RWPE1 (cell line): ENCODE results near the gene CAMK2B.

ENCODE experiments used
- CTCF ChIA-PET: fragments of 350-600 bp; sonication (Branson Sonifier 250); formaldehyde crosslinking; extraction: SDS; loops from one replicate; lab custom pipeline; 2021; lab: Yijun Ruan, JAX
- POLR2A ChIA-PET: fragments of 400-600 bp; formaldehyde crosslinking; extraction: SDS; loops from one replicate; lab custom pipeline; 2020; ENCODE audit warnings: antibody characterized with exemption; ENCODE audit not compliant: low non-redundant PET; lab: Yijun Ruan, JAX
- DNase-seq: peaks from one replicate; pipeline ENCODE4 v3.0.0; 2012; ENCODE audit warnings: low spot score
- H3K27ac ChIP-seq: fragments of 450-650 bp; 2 replicates; pipeline ENCODE4 v1.5.1; 2017
- CTCF ChIP-seq: fragments of 450-650 bp; conservative IDR thresholded peaks from 2 replicates; pipeline ENCODE4 v1.5.1; 2017; ENCODE audit warnings: low read depth, mild to moderate bottlenecking

The CAMK2B gene

DNA sequence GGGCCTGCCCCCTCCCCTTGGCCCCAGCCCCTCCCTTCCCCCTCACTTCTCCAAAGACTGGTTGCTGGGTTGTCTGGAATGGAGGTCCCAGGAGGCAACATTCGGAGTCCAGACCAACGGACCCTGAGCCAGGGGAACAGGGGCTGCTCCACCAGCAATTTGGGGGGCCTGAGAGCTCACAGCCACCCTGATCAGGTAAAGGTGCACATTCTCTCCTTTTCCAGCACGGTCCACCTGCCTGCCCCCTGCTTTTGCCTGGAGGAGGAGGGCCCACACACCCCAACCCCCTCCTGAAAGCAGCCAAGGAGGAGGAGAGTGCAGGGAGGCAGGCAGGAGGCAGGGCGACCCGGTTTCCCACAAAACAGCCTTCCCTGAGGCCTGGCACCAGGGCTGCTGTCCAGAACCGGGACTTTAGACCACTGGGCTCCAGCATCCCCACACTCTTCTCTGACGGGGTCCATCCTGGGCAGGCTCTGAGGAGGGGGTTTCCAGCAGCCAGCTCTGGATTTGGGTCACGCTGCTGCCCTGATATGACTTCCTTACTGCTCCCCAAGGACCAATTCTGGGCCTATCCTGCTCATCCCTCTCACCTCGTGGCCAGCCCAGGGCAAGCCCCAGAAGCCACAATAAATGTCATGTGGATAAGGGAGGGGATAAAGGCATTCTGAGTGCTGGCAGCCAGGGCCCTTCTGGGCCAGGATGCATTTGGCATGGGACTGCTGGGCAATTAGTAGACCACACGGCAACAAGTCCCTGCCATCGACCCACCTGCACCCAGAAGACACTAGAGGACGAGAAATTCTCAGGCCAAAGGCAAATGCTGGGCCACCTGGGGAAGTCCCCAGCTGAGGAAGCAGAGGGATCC, 1.1 kb upstream of the CAMK2B start:
- H3K27ac ChIP-seq = no peak overlapping the region
- ChIA-PET POLR2A (interaction anchor here (0.7 kb wide), 1 partner anchor 143 kb away, joined by 4 read pairs; no protein-coding TSS in a partner anchor), CTCF (no interaction called here)
- TF ChIP-seq CTCF = no peak; the same call in 1 of the 2 replicates
- no peak for DNase-seq

DNA sequence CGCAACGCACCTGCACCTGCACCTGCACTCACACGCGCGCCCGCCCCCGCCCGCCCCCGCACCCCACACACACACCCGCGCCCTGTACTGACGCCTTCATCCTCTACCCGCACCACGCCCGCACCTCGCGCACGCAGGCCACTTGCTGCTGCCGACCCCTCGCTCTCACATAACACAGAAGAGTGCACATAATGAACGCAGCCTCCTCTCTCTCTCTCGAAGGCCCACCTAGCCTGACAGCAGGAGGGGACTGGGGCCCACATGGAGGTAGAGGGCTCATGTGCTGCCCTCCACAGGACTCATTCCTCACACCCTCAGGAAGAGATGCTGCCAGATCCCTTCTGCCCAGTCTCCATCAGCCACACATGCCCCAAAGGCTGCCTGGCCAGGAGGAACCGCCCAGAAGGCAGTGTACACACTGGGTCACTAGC, 432 bp upstream of the CAMK2B start:
- DNase-seq = no peak
- ChIA-PET POLR2A (interaction anchor here (0.7 kb wide), 1 partner anchor 143 kb away, joined by 4 read pairs; no protein-coding TSS in a partner anchor), CTCF (no interaction called here)
- TF ChIP-seq CTCF = no peak; the same call in 1 of the 2 replicates
- H3K27ac ChIP-seq = no peak overlapping the region

GRCh38 chr7:44324481-44325200, 753 bp downstream of the CAMK2B start:
- no peak for TF ChIP-seq CTCF
- CTCF ChIA-PET = no interaction called here
- POLR2A ChIA-PET = no interaction called here
- DNase-seq = no peak
- no peak overlapping the region for H3K27ac ChIP-seq

- no peak for DNase-seq
- CTCF ChIA-PET = no interaction called here
- TF ChIP-seq CTCF = no peak
- POLR2A ChIA-PET = no interaction called here
- no peak overlapping the region for H3K27ac ChIP-seq
Measured at GRCh38 chr7:44324204-44324480, 1.3 kb downstream of the CAMK2B start.

DNA sequence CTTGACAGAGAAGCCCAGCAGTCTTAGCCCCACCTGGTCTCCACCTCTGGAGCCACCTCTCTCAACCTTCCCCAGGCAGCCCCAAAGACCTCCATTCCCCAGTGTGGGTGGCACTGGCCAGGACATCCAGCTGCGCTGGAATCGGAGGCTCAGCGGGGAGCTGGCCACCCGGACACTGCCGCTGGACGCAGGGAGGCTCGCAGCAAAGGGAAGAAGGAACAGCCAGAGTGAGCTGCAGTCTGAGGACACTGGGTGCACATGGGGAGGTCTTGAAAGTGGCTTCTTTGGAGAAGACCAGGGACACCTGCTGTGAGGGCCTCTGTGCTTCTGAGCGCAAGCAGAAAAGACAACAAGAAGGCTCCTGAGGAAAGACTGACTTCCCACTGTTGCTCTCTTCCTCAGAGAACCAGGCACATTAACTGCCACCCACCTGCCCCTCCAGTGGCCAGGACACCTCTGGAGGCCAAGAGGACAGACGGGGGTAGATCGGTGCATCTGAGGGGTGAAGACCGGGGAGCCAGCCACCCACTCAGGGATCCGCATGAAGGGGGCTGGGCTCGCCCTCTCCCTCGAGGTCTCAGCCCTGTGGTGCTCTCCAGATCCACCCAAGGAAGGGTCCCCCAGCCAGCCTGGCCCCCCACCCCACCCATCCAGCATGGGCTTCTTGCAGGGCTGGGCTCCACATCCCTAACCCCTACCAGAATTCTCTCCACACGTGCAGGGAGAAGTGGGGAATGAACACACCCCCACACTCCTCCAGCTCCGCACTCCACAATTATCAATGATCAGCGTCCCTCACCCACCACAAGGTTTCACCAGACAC, 1.8 kb downstream of the CAMK2B start:
- CTCF ChIA-PET = interaction anchor here (1.1 kb wide), 1 partner anchor 83 kb away, joined by 5 read pairs; no protein-coding TSS in a partner anchor
- POLR2A ChIA-PET = no interaction called here

More for the DNA sequence above, 1.8 kb downstream of the CAMK2B start:
- H3K27ac ChIP-seq = no peak overlapping the region; the same call in 1 of the 2 replicates
- no peak for TF ChIP-seq CTCF
- DNase-seq = no peak
